HepG2 (cell line): ENCODE data around the gene TXNDC11. TPM values are rescaled to one million over a fixed set of nuclear protein-coding genes. Genes with fewer than 3 reads are reported as not detected.

ENCODE experiments used
- ARHGAP35 ChIP-seq: sonication (generic); formaldehyde crosslinking; IDR thresholded peaks from 2 replicates; pipeline ENCODE4 v1.9.0; 2022; ENCODE audit warnings: mild to moderate bottlenecking, inconsistent platforms, moderate library complexity, missing genetic modification reagents, borderline replicate concordance
- ARNT ChIP-seq: fragments of 450-650 bp; IDR thresholded peaks from 2 replicates; pipeline ENCODE4 v1.6.1; 2017
- CEBPB ChIP-seq: IDR thresholded peaks from 2 replicates; pipeline ENCODE4 v1.6.1; 2011; ENCODE audit warnings: low read depth, low read length, improper control_type of control experiment, borderline replicate concordance
- CEBPG ChIP-seq: IDR thresholded peaks from 2 replicates; pipeline ENCODE4 v1.6.1; 2016
- EHMT2 ChIP-seq: fragments of 200-600 bp; sonication (generic); IDR thresholded peaks from 2 replicates; pipeline ENCODE4 v1.7.0; 2017; ENCODE audit warnings: antibody characterized with exemption, low read depth, low read length, borderline replicate concordance
- FOXJ3 ChIP-seq: sonication (generic); formaldehyde crosslinking; IDR thresholded peaks from 2 replicates; pipeline ENCODE4 v1.4.0; 2020; ENCODE audit warnings: missing genetic modification reagents, mild to moderate bottlenecking, borderline replicate concordance
- GATAD1 ChIP-seq: IDR thresholded peaks from 2 replicates; pipeline ENCODE4 v1.6.1; 2016; ENCODE audit warnings: missing genetic modification reagents, missing compliant biosample characterization
- HDAC6 ChIP-seq: fragments of 200-600 bp; sonication (generic); IDR thresholded peaks from 2 replicates; pipeline ENCODE4 v1.7.0; 2017; ENCODE audit warnings: mild to moderate bottlenecking, antibody characterized with exemption, low read length, low read depth
- HMGA1 ChIP-seq: sonication (generic); formaldehyde crosslinking; conservative IDR thresholded peaks from 2 replicates; pipeline ENCODE4 v1.4.0; 2020; ENCODE audit warnings: missing genetic modification reagents
- KAT2B ChIP-seq: fragments of 150-350 bp; IDR thresholded peaks from 2 replicates; pipeline ENCODE4 v1.6.1; 2014; ENCODE audit warnings: low read depth, low read length, borderline replicate concordance
- MATR3 ChIP-seq: sonication (generic); formaldehyde crosslinking; IDR thresholded peaks from 2 replicates; pipeline ENCODE4 v1.4.0; 2020; ENCODE audit warnings: missing genetic modification reagents
- MBNL3 ChIP-seq: fragments of 250-450 bp; sonication (Bioruptor Pico); conservative IDR thresholded peaks from 2 replicates; pipeline ENCODE4 v1.8.0; 2022; ENCODE audit warnings: mild to moderate bottlenecking, inconsistent platforms
- TAF1 ChIP-seq: sonication (generic); formaldehyde crosslinking; IDR thresholded peaks from 2 replicates; pipeline ENCODE4 v1.4.0; 2020; ENCODE audit warnings: missing genetic modification reagents
- ZFP91 ChIP-seq: sonication (generic); formaldehyde crosslinking; IDR thresholded peaks from 2 replicates; pipeline ENCODE4 v1.9.0; 2022; ENCODE audit warnings: missing genetic modification reagents, mild to moderate bottlenecking, borderline replicate concordance
- ZNF251 ChIP-seq: sonication (generic); formaldehyde crosslinking; IDR thresholded peaks from 2 replicates; pipeline ENCODE4 v1.9.0; 2021; ENCODE audit warnings: mild to moderate bottlenecking, missing genetic modification reagents
- ZNF253 ChIP-seq: sonication (generic); formaldehyde crosslinking; IDR thresholded peaks from 2 replicates; pipeline ENCODE4 v1.8.0; 2022; ENCODE audit warnings: mild to moderate bottlenecking, missing genetic modification reagents, borderline replicate concordance
- ZNF572 ChIP-seq: sonication (generic); formaldehyde crosslinking; IDR thresholded peaks from 2 replicates; pipeline ENCODE4 v1.5.1; 2020; ENCODE audit warnings: mild to moderate bottlenecking, missing genetic modification reagents
- ZNF644 ChIP-seq: IDR thresholded peaks from 2 replicates; pipeline ENCODE4 v1.6.1; 2016; ENCODE audit warnings: low read depth
- ZNF737 ChIP-seq: sonication (generic); formaldehyde crosslinking; IDR thresholded peaks from 2 replicates; pipeline ENCODE4 v1.5.0; 2020; ENCODE audit warnings: missing genetic modification reagents, mild to moderate bottlenecking, borderline replicate concordance
- ZNF891 ChIP-seq: sonication (generic); formaldehyde crosslinking; IDR thresholded peaks from 2 replicates; pipeline ENCODE4 v1.5.0; 2020; ENCODE audit warnings: mild to moderate bottlenecking, missing genetic modification reagents
- ZSCAN12 ChIP-seq: sonication (generic); formaldehyde crosslinking; IDR thresholded peaks from 2 replicates; pipeline ENCODE4 v1.9.0; 2021; ENCODE audit warnings: mild to moderate bottlenecking, missing genetic modification reagents
- ZUFSP ChIP-seq: sonication (generic); formaldehyde crosslinking; IDR thresholded peaks from 2 replicates; pipeline ENCODE4 v1.9.0; 2021; ENCODE audit warnings: missing genetic modification reagents, mild to moderate bottlenecking, borderline replicate concordance
- polyA plus RNA-seq, 8 experiments: library from polyadenylated mRNA; depleted of rRNA in 3 of 8; stranded (reverse) in 7 of 8; unstranded in 1 of 8; fragments of >200 nt; fragmentation: Illumina TruSeq in 4 of 8; extraction: Trizol in 4 of 8; gene quantifications; 2 replicates each; pipeline versions ENCODE4 v1.2.1 to v1.2.3, GENCODE V29; 2011 to 2016; ENCODE audit warnings: low read depth in 4 of 8, missing spikeins in 1 of 8, mixed read lengths in 1 of 8; ENCODE audit not compliant: insufficient read depth in 1 of 8
- total RNA-seq, 5 experiments: library from RNA; depleted of rRNA; stranded (reverse); fragments of >200 nt; fragmentation: Illumina TruSeq; extraction: Trizol; gene quantifications; 2 replicates each; pipeline ENCODE4 v1.2.3, GENCODE V29; 2016; ENCODE audit warnings: low read depth in 1 of 5
- TF ChIP-seq, protein P1 (sequence below): sonication (generic); formaldehyde crosslinking; IDR thresholded peaks from 2 replicates; pipeline ENCODE4 v1.5.0; 2020; ENCODE audit warnings: missing genetic modification reagents, mild to moderate bottlenecking, borderline replicate concordance
- TF ChIP-seq, protein P2 (sequence below): sonication (generic); formaldehyde crosslinking; IDR thresholded peaks from 2 replicates; pipeline ENCODE4 v1.5.0; 2020; ENCODE audit warnings: missing genetic modification reagents, mild to moderate bottlenecking, borderline replicate concordance
- TF ChIP-seq, protein P3 (sequence below): IDR thresholded peaks from 2 replicates; pipeline ENCODE4 v1.6.1; 2012; ENCODE audit warnings: inconsistent platforms
- TF ChIP-seq, protein P4 (sequence below): sonication (generic); formaldehyde crosslinking; IDR thresholded peaks from 2 replicates; pipeline ENCODE4 v1.5.0; 2020; ENCODE audit warnings: mild to moderate bottlenecking, low read depth, missing genetic modification reagents, borderline replicate concordance

Gene TXNDC11
- total and polyA plus RNA-seq, 2 of the 13 experiments (the other 11 are each of a cell fraction or from before 2014, with no cell fraction given): 74.9 to 123 TPM

DNA sequence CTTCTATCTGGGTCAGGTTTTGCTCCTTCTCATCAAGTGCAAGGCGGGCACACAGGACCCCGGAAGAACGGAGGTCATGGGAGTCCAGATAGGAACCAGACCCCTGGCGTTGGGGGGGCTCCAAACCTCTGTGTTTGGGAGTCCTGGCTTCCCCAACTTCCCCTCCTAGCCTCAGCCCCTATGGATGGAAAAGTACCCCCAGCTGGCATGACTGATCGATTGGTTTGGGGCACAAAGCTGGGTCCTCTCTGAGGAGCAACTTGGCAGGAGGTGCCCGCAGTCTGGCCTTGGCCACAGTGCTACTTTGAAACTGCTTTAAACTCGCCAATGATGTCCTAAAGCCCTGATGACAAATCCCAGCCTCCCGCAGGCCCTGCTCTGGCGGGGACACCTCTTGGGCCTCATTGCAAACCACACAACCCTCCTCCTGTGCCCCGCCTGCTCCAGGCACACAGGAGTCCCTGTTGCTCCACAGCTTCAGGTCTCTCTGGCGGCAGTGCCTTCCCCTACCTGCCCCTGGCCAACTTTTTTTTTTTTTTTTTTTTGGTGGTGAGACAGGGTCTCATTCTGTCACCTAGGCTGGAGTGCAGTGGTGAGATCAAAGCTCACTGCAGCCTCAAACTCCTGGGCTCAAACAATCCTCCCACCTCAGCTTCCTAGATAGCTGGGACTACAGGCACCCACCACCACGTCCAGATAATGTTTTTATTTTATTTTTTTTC lies 112.5 kb downstream of the TXNDC11 start (continued):
- TF ChIP-seq, protein P1, sequence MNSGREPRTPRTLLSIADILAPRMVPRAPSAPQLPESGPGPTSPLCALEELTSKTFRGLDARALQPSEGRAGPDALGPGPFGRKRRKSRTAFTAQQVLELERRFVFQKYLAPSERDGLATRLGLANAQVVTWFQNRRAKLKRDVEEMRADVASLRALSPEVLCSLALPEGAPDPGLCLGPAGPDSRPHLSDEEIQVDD (CRISPR knock-in tag): no peak
- TF ChIP-seq HMGA1 (CRISPR knock-in tag) (no peak), GATAD1 (CRISPR knock-in tag) (no peak), CEBPG (CRISPR knock-in tag) (no peak; the same call in 1 of the 2 replicates), ZUFSP (CRISPR knock-in tag) (no peak), FOXJ3 (CRISPR knock-in tag) (no peak), ZNF253 (CRISPR knock-in tag) (no peak), EHMT2 (no peak), ZNF737 (CRISPR knock-in tag) (no peak), MATR3 (CRISPR knock-in tag) (no peak), ZNF891 (peak; percentile 35), ZSCAN12 (CRISPR knock-in tag) (no peak), TAF1 (CRISPR knock-in tag) (no peak), ZNF251 (CRISPR knock-in tag) (no peak), HDAC6 (no peak), KAT2B (no peak), MBNL3 (CRISPR knock-in tag) (no peak), ZNF572 (no peak), ZFP91 (CRISPR knock-in tag) (peak; percentile 52; the same call in 1 of the 2 replicates), ARNT (no peak), ZNF644 (CRISPR knock-in tag) (no peak), CEBPB (peak; percentile 12; the same call in 1 of the 2 replicates), ARHGAP35 (no peak)
- TF ChIP-seq, protein P2, sequence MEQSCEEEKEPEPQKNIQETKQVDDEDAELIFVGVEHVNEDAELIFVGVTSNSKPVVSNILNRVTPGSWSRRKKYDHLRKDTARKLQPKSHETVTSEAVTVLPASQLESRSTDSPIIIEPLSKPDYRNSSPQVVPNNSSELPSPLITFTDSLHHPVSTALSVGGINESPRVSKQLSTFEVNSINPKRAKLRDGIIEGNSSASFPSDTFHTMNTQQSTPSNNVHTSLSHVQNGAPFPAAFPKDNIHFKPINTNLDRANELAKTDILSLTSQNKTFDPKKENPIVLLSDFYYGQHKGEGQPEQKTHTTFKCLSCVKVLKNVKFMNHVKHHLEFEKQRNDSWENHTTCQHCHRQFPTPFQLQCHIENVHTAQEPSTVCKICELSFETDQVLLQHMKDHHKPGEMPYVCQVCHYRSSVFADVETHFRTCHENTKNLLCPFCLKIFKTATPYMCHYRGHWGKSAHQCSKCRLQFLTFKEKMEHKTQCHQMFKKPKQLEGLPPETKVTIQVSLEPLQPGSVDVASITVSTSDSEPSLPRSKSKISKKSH (CRISPR knock-in tag): no peak
- TF ChIP-seq, protein P3, sequence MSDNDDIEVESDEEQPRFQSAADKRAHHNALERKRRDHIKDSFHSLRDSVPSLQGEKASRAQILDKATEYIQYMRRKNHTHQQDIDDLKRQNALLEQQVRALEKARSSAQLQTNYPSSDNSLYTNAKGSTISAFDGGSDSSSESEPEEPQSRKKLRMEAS: no peak
- TF ChIP-seq, protein P4, sequence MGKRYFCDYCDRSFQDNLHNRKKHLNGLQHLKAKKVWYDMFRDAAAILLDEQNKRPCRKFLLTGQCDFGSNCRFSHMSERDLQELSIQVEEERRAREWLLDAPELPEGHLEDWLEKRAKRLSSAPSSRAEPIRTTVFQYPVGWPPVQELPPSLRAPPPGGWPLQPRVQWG (CRISPR knock-in tag): no peak
